ENCODE results near the gene PDZRN4. TPM values are rescaled to one million over a fixed set of nuclear protein-coding genes. Genes with fewer than 3 reads are reported as not detected.
"Not testable (repeated sequence)": the region's sequence is repeated elsewhere in the genome, so short reads cannot be mapped to it uniquely, and the experiment has no call there.

Gene PDZRN4
- total RNA-seq, 1 donor from 2014 or later = not detected

GRCh38 chr12:41271489-41271888, 83.4 kb downstream of the PDZRN4 start:
- intact Hi-C loops (cut with DNase I) = no loop called here
- no peak for ATAC-seq
- no peak for DNase-seq (ENCODE audit: missing footprints)

- ATAC-seq (no peak), DNase-seq (ENCODE audit: missing footprints) (no peak)
- intact Hi-C loops (cut with DNase I) = no loop called here
Measured at GRCh38 chr12:41274643-41275042, 86.5 kb downstream of the PDZRN4 start.

GRCh38 chr12:41277100-41277945, 89.2 kb downstream of the PDZRN4 start:
- ATAC-seq (no peak), DNase-seq (ENCODE audit: missing footprints) (no peak)
- intact Hi-C loops (cut with DNase I) = loop anchor here (2.0 kb wide), 1 partner anchor 747 kb away; no protein-coding TSS in a partner anchor

GRCh38 chr12:41277946-41278267, 89.8 kb downstream of the PDZRN4 start:
- intact Hi-C loops (cut with DNase I) = loop anchor here (2.0 kb wide), 1 partner anchor 747 kb away; no protein-coding TSS in a partner anchor
- DNase-seq (ENCODE audit: missing footprints) (no peak), ATAC-seq (no peak)

DNA sequence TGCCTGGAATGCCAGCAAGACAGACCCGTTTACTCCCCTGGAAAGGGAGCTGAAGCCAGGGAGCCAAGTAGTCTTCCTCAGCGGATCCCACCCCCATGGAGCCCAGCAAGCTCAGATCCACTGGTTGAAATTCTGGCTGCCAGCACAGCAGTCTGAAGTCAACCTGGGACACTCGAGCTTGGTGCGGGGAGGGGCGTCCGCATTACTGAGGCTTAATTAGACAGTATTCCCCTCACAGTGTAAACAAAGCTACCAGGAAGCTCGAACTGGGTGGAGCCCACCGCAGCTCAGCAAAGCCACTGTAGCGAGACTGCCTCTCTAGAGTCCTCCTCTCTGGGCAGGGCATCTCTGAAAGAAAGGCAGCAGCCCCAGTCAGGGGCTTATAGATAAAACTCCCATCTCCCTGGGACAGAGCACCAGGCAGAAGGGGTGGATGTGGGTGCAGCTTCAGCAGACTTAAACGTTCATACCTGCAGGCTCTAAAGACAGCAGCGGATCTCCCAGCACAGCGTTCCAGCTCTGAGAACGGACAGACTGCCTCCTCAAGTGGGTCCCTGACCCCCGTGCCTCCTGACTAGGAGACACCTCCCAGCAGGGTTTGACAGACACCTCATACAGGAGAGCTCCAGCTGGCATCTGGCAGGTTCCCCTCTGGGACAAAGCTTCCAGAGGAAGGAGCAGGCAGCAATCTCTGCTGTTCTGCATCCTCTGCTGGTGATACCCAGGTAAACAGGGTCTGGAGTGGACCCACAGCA, 92.4 kb downstream of the PDZRN4 start:
- ATAC-seq; DNase-seq (ENCODE audit: missing footprints); intact Hi-C loops (cut with DNase I): not testable (repeated sequence)

GRCh38 chr12:41285470-41285869, 97.3 kb downstream of the PDZRN4 start:
- intact Hi-C loops (cut with DNase I); ATAC-seq; DNase-seq (ENCODE audit: missing footprints): not testable (repeated sequence)

DNA sequence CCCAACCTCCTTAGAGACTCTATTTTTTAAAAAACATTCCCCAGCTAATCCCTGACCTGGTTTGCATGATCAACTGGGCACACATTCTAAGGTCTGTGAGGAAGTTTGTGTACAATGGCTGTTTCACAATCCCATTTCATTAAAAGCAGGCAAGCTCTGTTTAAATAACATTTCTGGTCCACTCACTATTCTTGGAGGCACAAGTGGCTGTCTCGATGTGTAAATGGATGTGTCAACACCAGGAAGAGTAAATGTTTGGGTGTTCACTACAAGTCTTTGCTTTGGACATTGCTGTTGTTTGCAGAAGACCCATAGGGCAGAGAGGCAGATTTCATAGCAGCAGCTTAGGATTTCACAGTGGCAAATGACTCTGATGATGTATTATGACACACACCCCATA, 98.3 kb downstream of the PDZRN4 start:
- intact Hi-C loops (cut with DNase I) = no loop called here
- ATAC-seq = no peak
- DNase-seq (ENCODE audit: missing footprints) = no peak

DNA sequence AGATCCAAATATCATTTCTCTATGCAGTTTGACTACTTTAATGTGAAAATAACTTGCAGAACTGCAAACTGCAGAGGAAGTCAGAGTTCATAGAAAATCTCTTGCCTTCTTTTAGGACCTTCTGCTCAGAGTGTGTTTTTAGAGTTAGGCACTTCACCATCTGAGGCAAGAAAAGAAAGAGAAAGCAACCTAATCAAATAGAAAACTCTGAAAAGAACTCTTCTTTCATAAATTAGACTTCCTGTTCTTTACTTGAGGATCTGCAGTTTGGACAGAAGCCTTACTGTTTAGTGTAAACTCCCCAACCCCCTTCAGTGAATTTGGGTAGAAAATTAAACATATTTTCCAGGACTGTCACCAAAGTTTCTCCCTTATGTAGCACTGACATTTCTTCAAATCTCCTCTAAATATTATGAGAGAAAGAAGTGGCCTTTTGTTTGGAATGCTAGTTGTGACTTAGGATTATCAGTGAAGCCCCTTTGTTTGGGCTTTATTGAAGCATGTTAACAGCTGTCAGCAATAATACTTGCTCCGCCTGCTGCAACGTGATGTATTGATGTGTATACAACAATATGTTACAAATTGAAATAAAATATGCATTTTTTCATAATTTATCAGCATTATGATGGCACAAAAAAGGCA, 99.5 kb downstream of the PDZRN4 start:
- DNase-seq (ENCODE audit: missing footprints) (no peak), ATAC-seq (no peak)
- intact Hi-C loops (cut with DNase I) = no loop called here

- no peak for ATAC-seq
- intact Hi-C loops (cut with DNase I) = no loop called here
Measured at GRCh38 chr12:41288142-41288811, 100.2 kb downstream of the PDZRN4 start.

DNA sequence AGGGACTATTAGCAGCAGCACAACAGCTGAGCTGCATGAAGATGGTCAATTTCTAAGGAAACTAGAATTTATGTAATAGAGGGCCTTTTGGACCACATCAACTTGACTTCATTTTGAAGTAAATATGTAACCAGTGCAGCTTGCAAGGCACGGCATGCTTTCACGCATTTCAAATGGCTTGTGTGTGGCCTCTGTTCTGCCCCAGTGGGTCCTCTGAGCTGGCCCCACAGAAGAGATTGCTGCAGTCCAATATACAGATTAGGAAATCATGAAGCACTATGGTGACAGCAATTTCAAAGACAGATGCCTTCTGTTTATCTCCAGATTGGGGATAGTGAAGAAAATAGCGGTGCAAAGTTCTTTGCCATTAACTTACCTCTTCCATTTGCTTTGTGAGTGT, 101.4 kb downstream of the PDZRN4 start:
- intact Hi-C loops (cut with DNase I) = no loop called here
- ATAC-seq (no peak), DNase-seq (ENCODE audit: missing footprints) (no peak)

More at GRCh38 chr12:41288142-41288811, 100.2 kb downstream of the PDZRN4 start:
- no peak for DNase-seq (ENCODE audit: missing footprints)

GRCh38 chr12:41293011-41293410, 104.9 kb downstream of the PDZRN4 start:
- ATAC-seq (no peak), DNase-seq (ENCODE audit: missing footprints) (no peak)
- intact Hi-C loops (cut with DNase I) = no loop called here

DNA sequence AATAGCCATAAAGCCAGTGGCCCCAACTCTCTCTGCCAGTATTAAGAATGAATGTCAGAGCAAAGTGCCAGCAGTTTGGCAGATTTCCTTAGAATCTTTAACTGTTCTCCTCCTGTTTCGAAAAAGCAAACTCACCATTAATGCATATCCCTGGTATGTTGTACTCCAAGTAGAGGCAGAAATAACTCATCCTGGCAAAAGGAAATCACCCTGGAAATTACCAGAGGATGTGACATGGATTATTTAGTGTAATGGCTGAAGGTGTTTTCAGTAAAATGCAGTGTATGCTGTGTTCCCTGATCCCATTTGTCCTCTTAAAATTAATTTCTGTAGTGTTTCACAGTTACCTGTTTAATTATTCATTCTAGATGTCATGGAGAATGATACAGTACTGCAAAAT, 105.3 kb downstream of the PDZRN4 start:
- no peak for ATAC-seq
- intact Hi-C loops (cut with DNase I) = no loop called here
- no peak for DNase-seq (ENCODE audit: missing footprints)

DNA sequence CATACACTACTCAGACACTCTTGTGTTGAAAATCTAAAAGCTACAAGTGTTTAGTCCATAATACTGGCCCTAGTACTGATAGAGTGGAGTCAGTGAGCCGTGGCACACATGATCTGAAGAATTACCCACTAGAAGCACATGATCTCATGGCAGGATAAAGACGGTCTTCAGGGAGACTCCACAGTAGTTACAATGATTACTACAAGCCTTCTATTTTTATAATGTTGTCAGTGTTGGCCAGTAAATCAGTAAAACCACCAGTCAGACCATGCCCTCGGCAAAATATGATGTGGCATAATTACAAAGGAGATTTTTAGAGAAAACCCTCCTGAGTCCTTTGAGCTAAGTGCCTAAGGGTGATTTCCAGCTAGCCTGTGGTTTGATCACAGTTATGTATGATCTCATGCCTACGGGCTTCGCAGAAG, 114.9 kb downstream of the PDZRN4 start:
- ATAC-seq (no peak), DNase-seq (ENCODE audit: missing footprints) (no peak)
- intact Hi-C loops (cut with DNase I) = no loop called here

DNA sequence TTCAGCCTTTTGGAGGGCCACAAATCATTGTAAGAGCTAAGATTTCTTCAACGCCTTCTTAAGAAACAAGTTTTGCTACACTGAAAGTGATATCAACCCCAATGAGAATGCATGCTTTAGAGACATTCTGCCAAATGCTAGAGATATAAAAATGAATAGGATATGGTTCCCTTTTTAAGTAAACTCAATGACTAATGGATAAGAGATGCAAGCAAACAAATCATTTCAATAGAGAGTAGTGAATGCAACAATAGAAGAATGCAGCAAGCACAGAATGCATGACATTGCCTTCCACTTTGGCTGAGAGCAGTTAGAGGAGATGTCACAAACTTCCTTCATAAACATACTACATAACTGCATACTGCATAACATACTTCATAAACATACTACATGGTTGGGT, 116.4 kb downstream of the PDZRN4 start:
- intact Hi-C loops (cut with DNase I) = no loop called here
- ATAC-seq = no peak
- no peak for DNase-seq (ENCODE audit: missing footprints)

- ATAC-seq (no peak), DNase-seq (ENCODE audit: missing footprints) (no peak)
- intact Hi-C loops (cut with DNase I) = no loop called here
Measured at GRCh38 chr12:41310367-41310766, 122.2 kb downstream of the PDZRN4 start.

DNA sequence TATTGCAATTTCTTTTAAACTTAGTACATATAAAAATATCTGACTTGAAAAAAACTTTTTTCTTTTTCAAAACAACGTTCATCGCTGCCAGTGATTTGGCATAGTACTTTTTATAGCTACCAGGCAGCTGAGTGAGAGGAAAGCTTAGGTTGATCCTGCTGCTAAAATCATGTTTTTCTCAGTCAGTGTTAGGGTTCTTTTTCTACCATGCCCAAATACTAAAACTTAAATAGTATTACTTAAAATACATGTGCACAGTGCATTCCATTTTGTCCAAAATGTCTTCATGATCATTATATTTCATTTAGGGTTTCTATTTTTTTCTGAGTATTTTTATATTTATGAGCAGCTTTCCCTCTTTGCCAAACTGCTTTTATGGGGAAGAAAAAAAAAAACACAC, 123.8 kb downstream of the PDZRN4 start:
- intact Hi-C loops (cut with DNase I) = no loop called here
- DNase-seq (ENCODE audit: missing footprints) = no peak
- no peak for ATAC-seq

GRCh38 chr12:41312451-41312850, 124.3 kb downstream of the PDZRN4 start:
- DNase-seq (ENCODE audit: missing footprints); intact Hi-C loops (cut with DNase I); ATAC-seq: not testable (repeated sequence)

- intact Hi-C loops (cut with DNase I) = no loop called here
- no peak for ATAC-seq
- no peak for DNase-seq (ENCODE audit: missing footprints)
Measured at GRCh38 chr12:41325336-41325735, 137.2 kb downstream of the PDZRN4 start.

All from Right ventricle myocardium inferior (tissue), 1 donor.